ENCODE measurements around the gene PSMG4. TPM values are rescaled to one million over a fixed set of nuclear protein-coding genes. Genes with fewer than 3 reads are reported as not detected.

The PSMG4 gene
- total and polyA plus RNA-seq, 10 of the 15 experiments (the other 5 are each of a cell fraction or from before 2014, with no cell fraction given) = 7.1 to 62.6 (median 29.8) TPM

- CTCF ChIA-PET = no interaction called here
- ATAC-seq = no peak
These were observed 9.9 kb downstream of the PSMG4 start for GRCh38 chr6:3268680-3269079.

GRCh38 chr6:3269281-3269975 lies 10.7 kb downstream of the PSMG4 start:
- no peak for FAIRE-seq
- RAD21 ChIA-PET (ENCODE audit: unreplicated experiment) = no interaction called here
- peaks cover 12 to 29% of the 10 kb centered on the region in 2 experiments for H3K36me3 ChIP-seq (ENCODE audit: control insufficient read depth in 2 of 2, insufficient read depth in 2 of 2, low read length in 1 of 2)

More at GRCh38 chr6:3268680-3269079, 9.9 kb downstream of the PSMG4 start:
- Histone ChIP-seq H3K4me1 (ENCODE audit: control insufficient read depth, insufficient read depth, low read length) (no peaks in the 10 kb centered on the region), H3K9ac (ENCODE audit: control insufficient read depth, insufficient read depth, low read length) (no peak overlapping the region), H3K79me2 (ENCODE audit: control insufficient read depth, insufficient read depth, low read length) (peaks cover 7% of the 10 kb centered on the region), H3K9me3 (replicated peaks; ENCODE audit: control insufficient read depth, insufficient read depth, low read length) (no peaks in the 10 kb centered on the region), H3K27ac (ENCODE audit: control insufficient read depth, insufficient read depth) (no peak overlapping the region), H4K20me1 (ENCODE audit: control insufficient read depth, insufficient read depth) (no peaks in the 10 kb centered on the region), H2AFZ (ENCODE audit: control insufficient read depth, low read depth, low read length) (no peak overlapping the region), H3K4me3 (no peak overlapping the region), H3K4me2 (ENCODE audit: control insufficient read depth, insufficient read depth) (no peak overlapping the region), H3K36me3 (ENCODE audit: control insufficient read depth in 2 of 2, insufficient read depth in 2 of 2, low read length in 1 of 2) (peaks cover 18 to 29% of the 10 kb centered on the region in 2 experiments), H3K27me3 (replicated peaks in 1 of 2; ENCODE audit: control insufficient read depth in 2 of 2, insufficient read depth in 2 of 2, low read length in 1 of 2) (no peaks in the 10 kb centered on the region)
- RAD21 ChIA-PET (ENCODE audit: unreplicated experiment) = no interaction called here
- no TSS peak for BruUV-seq (replicated peaks)
- in situ Hi-C loops (cut with MboI) (no loop called here), intact Hi-C loops (cut with micrococcal nuclease; ENCODE audit: unreplicated experiment) (no loop called here)
- DNase-seq (ENCODE audit: low read depth, low spot score) (no peak), FAIRE-seq (no peak)
- TF ChIP-seq WRNIP1 (IDR thresholded peaks at IDR 0.05; ENCODE audit: borderline replicate concordance, low read depth, low read length) (no peak), EZH2 (IDR thresholded peaks at IDR 0.05; ENCODE audit: borderline replicate concordance, control insufficient read depth, low read depth, low read length) (no peak), SMC3 (IDR thresholded peaks at IDR 0.05; ENCODE audit: borderline replicate concordance, low read length) (no peak)
- 91% methylated on average over 11 of the region's 11 CpGs for WGBS (ENCODE audit: insufficient coverage, insufficient replicate concordance, low lambda C conversion rate, missing lambda C conversion rate)
- POLR2A ChIA-PET = no interaction called here
- SMC1A ChIA-PET (ENCODE audit: uncharacterized antibody, unreplicated experiment) = interaction anchor here (0.6 kb wide), 1 partner anchor 113 kb away, joined by 3 read pairs; no protein-coding TSS in a partner anchor

More at GRCh38 chr6:3269281-3269975, 10.7 kb downstream of the PSMG4 start:
- H3K9ac ChIP-seq (ENCODE audit: control insufficient read depth, insufficient read depth, low read length) = no peak overlapping the region
- no peak overlapping the region for H2AFZ ChIP-seq (ENCODE audit: control insufficient read depth, low read depth, low read length)
- H4K20me1 ChIP-seq (ENCODE audit: control insufficient read depth, insufficient read depth) = no peaks in the 10 kb centered on the region
- TF ChIP-seq USF1 (IDR thresholded peaks at IDR 0.05; ENCODE audit: borderline replicate concordance, extremely low read length, insufficient read depth, low read depth, low read length) = no peak
- no peak for TF ChIP-seq EGR1 (IDR thresholded peaks at IDR 0.05; ENCODE audit: borderline replicate concordance in 1 of 2, low read depth in 2 of 2, low read length in 2 of 2)
- H3K4me3 ChIP-seq = no peak overlapping the region
- no peak overlapping the region for H3K4me2 ChIP-seq (ENCODE audit: control insufficient read depth, insufficient read depth)
- ChIA-PET POLR2A (no interaction called here), SMC1A (ENCODE audit: uncharacterized antibody, unreplicated experiment) (interaction anchor here (0.6 kb wide), 1 partner anchor 113 kb away, joined by 3 read pairs; no protein-coding TSS in a partner anchor), CTCF (interaction anchor here (0.7 to 1.1 kb wide), 2 partner anchors 13 to 105 kb away, joined by 3 to 4 read pairs; no protein-coding TSS in a partner anchor)
- peaks cover 3% of the 10 kb centered on the region for H3K79me2 ChIP-seq (ENCODE audit: control insufficient read depth, insufficient read depth, low read length)
- WGBS (ENCODE audit: insufficient coverage, insufficient replicate concordance, low lambda C conversion rate, missing lambda C conversion rate) = 89% methylated on average over 27 of the region's 27 CpGs
- no peak for ATAC-seq
- no peaks in the 10 kb centered on the region for H3K9me3 ChIP-seq (replicated peaks; ENCODE audit: control insufficient read depth, insufficient read depth, low read length)
- no peaks in the 10 kb centered on the region for H3K4me1 ChIP-seq (ENCODE audit: control insufficient read depth, insufficient read depth, low read length)
- intact Hi-C loops (cut with micrococcal nuclease; ENCODE audit: unreplicated experiment) (no loop called here), in situ Hi-C loops (cut with MboI) (no loop called here)
- no peaks in the 10 kb centered on the region for H3K27me3 ChIP-seq (replicated peaks in 1 of 2; ENCODE audit: control insufficient read depth in 2 of 2, insufficient read depth in 2 of 2, low read length in 1 of 2)
- H3K27ac ChIP-seq (ENCODE audit: control insufficient read depth, insufficient read depth) = no peak overlapping the region
- BruUV-seq (replicated peaks) = TSS peak; percentile 49
- no peak for DNase-seq (ENCODE audit: low read depth, low spot score)

Measured in GM12878 (cell line).